Adrenal gland (tissue), 12 donors: ENCODE measurements around the gene MPP3. TPM values are rescaled to one million over a fixed set of nuclear protein-coding genes. Genes with fewer than 3 reads are reported as not detected.

ENCODE experiments used
- DNase-seq, 7 donors: peaks; one replicate each; pipeline ENCODE4 v3.0.0-alpha.2; 2019 to 2020
- H3K27ac ChIP-seq, 5 donors: fragments of 200-600 bp; sonication (generic) in 4 of 5; 1 replicate in 3 of 5; 2 replicates in 2 of 5; pipeline versions ENCODE4 v1.5.1 to v1.8.0; 2016 to 2020; ENCODE audit warnings: mild to moderate bottlenecking in 1 of 5
- H3K27me3 ChIP-seq: fragments of 200-600 bp; 2 replicates; pipeline ENCODE4 v1.8.0; 2021
- H3K36me3 ChIP-seq, 2 donors: fragments of 200-600 bp; replicated peaks in 1 of 2; 1 replicate in 1 of 2; 2 replicates in 1 of 2; pipeline versions ENCODE4 v1.5.1 to v1.8.0; 2018 to 2022
- H3K4me1 ChIP-seq, 2 donors: fragments of 200-600 bp; replicated peaks in 1 of 2; 1 replicate in 1 of 2; 2 replicates in 1 of 2; pipeline versions ENCODE4 v1.5.1 to v1.8.0; 2018 to 2021
- H3K4me3 ChIP-seq, 4 donors: fragments of 200-600 bp; sonication (generic) in 3 of 4; one replicate each; pipeline ENCODE4 v1.5.1; 2016 to 2018
- H3K9me3 ChIP-seq, 3 donors: fragments of 200-600 bp; sonication (generic) in 1 of 3; replicated peaks in 1 of 3; 1 replicate in 2 of 3; 2 replicates in 1 of 3; pipeline versions ENCODE4 v1.5.1 to v1.8.0; 2016 to 2021
- CTCF ChIP-seq, 6 experiments: fragments of 450-650 bp in 4 of 6; fragments of 200-600 bp in 2 of 6; sonication (generic) in 1 of 6; IDR thresholded peaks; 1 replicate in 5 of 6; 2 replicates in 1 of 6; pipeline versions ENCODE4 v1.5.1 to v1.8.0; 2016 to 2021; ENCODE audit warnings: antibody characterized with exemption in 6 of 6, mild to moderate bottlenecking in 2 of 6, moderate library complexity in 1 of 6
- POLR2A ChIP-seq, 2 donors: fragments of 450-650 bp; IDR thresholded peaks; one replicate each; pipeline ENCODE4 v1.6.1; 2017; ENCODE audit warnings: antibody characterized with exemption in 2 of 2, mild to moderate bottlenecking in 2 of 2, moderate library complexity in 1 of 2
- WGBS, 4 donors: extraction: QIAGEN DNeasy Blood & Tissue Kit in 2 of 4; methylation state at CpG; one replicate each; pipeline versions ENCODE4 v1.1.5 to v1.1.7; 2013 to 2017; 5-methylcytosine and 5-hydroxymethylcytosine counted together
- intact Hi-C, 2 donors: fragments of 100-400 bp; cut with DNase I; formaldehyde crosslinking; loops; one replicate each; pipeline versions ENCODE4 v1.14.1 to v1.15.0; 2022 to 2023
- polyA plus RNA-seq, 3 donors: library from polyadenylated mRNA; stranded (reverse); fragments of 200-250 nt in 2 of 3; fragments of 350-450 nt in 1 of 3; fragmentation: Illumina TruSeq in 1 of 3; extraction: RNeasy Lipid Tissue Mini Kit (QIAGEN cat#74804) in 1 of 3; gene quantifications; one replicate each; pipeline ENCODE4 v1.2.3, GENCODE V29; 2013 to 2014
- total RNA-seq, 9 donors: library from RNA; depleted of rRNA in 4 of 9; stranded (reverse); fragments of >200 nt in 4 of 9; fragments of 120-200 nt in 1 of 9; fragmentation: NEBNext Ultra II Directional in 1 of 9; extraction: Animal tissue kit (Norgen Biotek cat#: 25700) in 1 of 9; gene quantifications; one replicate each; pipeline versions ENCODE4 v1.1.0 to v1.2.4, GENCODE V29; 2013 to 2023
- donor health status: healthy with polysubstance abuse.
- donor health status: Bipolar disorder and iron deficiency.
- donor health status: DM: yes; HTN: yes; CAD: no.
- donor health status: DM: no; HTN: no; CAD: no.
- donor health status: DM: no; HTN: no; CAD: no.
- donor health status: DM: yes; HTN: yes; CAD: no.

MPP3 gene
- total and polyA plus RNA-seq, 12 donors = 0.60 to 10.6 (median 3.6) TPM

- Histone ChIP-seq H3K4me3 (peak overlapping the region in 2 of 4 donors; percentile 49 to 75), H3K9me3 (no peaks in the 10 kb centered on the region), H3K4me1 (peaks cover 13% of the 10 kb centered on the region in 2 donors), H3K27me3 (peaks cover 2% of the 10 kb centered on the region), H3K27ac (peak overlapping the region in 1 of 5 donors; percentile 59), H3K36me3 (no peaks in the 10 kb centered on the region)
- intact Hi-C loops = loop anchor here in 1 of 2 donors (10.0 kb wide), 1 partner anchor 48 kb away; the partner anchor contains the start of gene CFAP97D1
- peak; percentile 36 to 64 (median 55) for DNase-seq
- no peak for TF ChIP-seq CTCF (IDR thresholded peaks at IDR 0.05)
- no peak for TF ChIP-seq POLR2A (IDR thresholded peaks at IDR 0.05)
- 11 to 64% (median 19%) methylated on average over 7 to 45 of the region's 51 CpGs for WGBS, 4 donors
These were observed 574 bp downstream of the MPP3 start for GRCh38 chr17:43832168-43832975.

- WGBS, 4 donors = 89 to 94% (median 92%) methylated on average over 4 to 8 of the region's 8 CpGs
- intact Hi-C loops = loop anchor here in 1 of 2 donors (10.0 kb wide), 1 partner anchor 47 kb away; the partner anchor contains the start of gene CFAP97D1
- no peak overlapping the region for H3K4me3 ChIP-seq
- no peak for DNase-seq
- TF ChIP-seq CTCF (IDR thresholded peaks at IDR 0.05) (no peak), POLR2A (IDR thresholded peaks at IDR 0.05) (no peak)
- no peaks in the 10 kb centered on the region for H3K9me3 ChIP-seq
- H3K27me3 ChIP-seq = no peaks in the 10 kb centered on the region
- H3K27ac ChIP-seq = no peak overlapping the region
- no peaks in the 10 kb centered on the region for H3K36me3 ChIP-seq
- peaks cover 13% of the 10 kb centered on the region in 2 donors for H3K4me1 ChIP-seq
These were observed 1.3 kb downstream of the MPP3 start for GRCh38 chr17:43831633-43832032.

- 89 to 96% (median 93%) methylated on average over 7 of the region's 7 CpGs for WGBS, 4 donors
- H3K4me1 ChIP-seq = peaks cover 13% of the 10 kb centered on the region in 2 donors
- H3K9me3 ChIP-seq = no peaks in the 10 kb centered on the region
- no peak overlapping the region for H3K27ac ChIP-seq
- DNase-seq = no peak
- H3K4me3 ChIP-seq = no peak overlapping the region
- TF ChIP-seq CTCF (IDR thresholded peaks at IDR 0.05) (no peak), POLR2A (IDR thresholded peaks at IDR 0.05) (no peak)
- H3K36me3 ChIP-seq = no peaks in the 10 kb centered on the region
- intact Hi-C loops = loop anchor here in 1 of 2 donors (10.0 kb wide), 1 partner anchor 46 kb away; the partner anchor contains the start of gene CFAP97D1
- H3K27me3 ChIP-seq = no peaks in the 10 kb centered on the region
These were observed 2.3 kb downstream of the MPP3 start for GRCh38 chr17:43830510-43831140.

GRCh38 chr17:43829738-43830137 lies 3.2 kb downstream of the MPP3 start:
- WGBS, 4 donors = 95 to 98% (median 96%) methylated on average over 6 to 14 of the region's 14 CpGs
- intact Hi-C loops = loop anchor here in 1 of 2 donors (10.0 kb wide), 1 partner anchor 45 kb away; the partner anchor contains the start of gene CFAP97D1
- H3K9me3 ChIP-seq = no peaks in the 10 kb centered on the region
- H3K27ac ChIP-seq = no peak overlapping the region
- no peak for DNase-seq
- H3K4me1 ChIP-seq = peaks cover 13% of the 10 kb centered on the region in 2 donors
- TF ChIP-seq CTCF (IDR thresholded peaks at IDR 0.05) = no peak
- TF ChIP-seq POLR2A (IDR thresholded peaks at IDR 0.05) = no peak
- H3K27me3 ChIP-seq = no peaks in the 10 kb centered on the region
- H3K4me3 ChIP-seq = no peak overlapping the region
- no peaks in the 10 kb centered on the region for H3K36me3 ChIP-seq
